NCI-H510A (cell line): Measurements from ENCODE around the gene ZNF540.
"Not testable (repeated sequence)": the region's sequence is repeated elsewhere in the genome, so short reads cannot be mapped to it uniquely, and the experiment has no call there.

Source experiments
- DNase-seq: peaks from one replicate; lab custom pipeline; 2025; lab: John Stamatoyannopoulos, UW

Gene ZNF540

GRCh38 chr19:37594304-37594981 lies at the start of gene ZNF540, which contains the start of gene ZNF571:
Gene ZNF540 (plus strand): TSS chr19:37594876. CDS start chr19:37598448, 3,572 bp downstream.
Gene ZNF571 (minus strand): TSS chr19:37594792. CDS start chr19:37586676, 8,116 bp downstream.
- peak; percentile 93 for DNase-seq

- DNase-seq: peak; percentile 39
Observed at GRCh38 chr19:37551129-37551993, 43.3 kb upstream of the ZNF540 start.

GRCh38 chr19:37563518-37563917 lies 31.2 kb upstream of the ZNF540 start:
- no peak for DNase-seq

GRCh38 chr19:37564624-37565369 lies 29.9 kb upstream of the ZNF540 start:
- DNase-seq: no peak

DNA sequence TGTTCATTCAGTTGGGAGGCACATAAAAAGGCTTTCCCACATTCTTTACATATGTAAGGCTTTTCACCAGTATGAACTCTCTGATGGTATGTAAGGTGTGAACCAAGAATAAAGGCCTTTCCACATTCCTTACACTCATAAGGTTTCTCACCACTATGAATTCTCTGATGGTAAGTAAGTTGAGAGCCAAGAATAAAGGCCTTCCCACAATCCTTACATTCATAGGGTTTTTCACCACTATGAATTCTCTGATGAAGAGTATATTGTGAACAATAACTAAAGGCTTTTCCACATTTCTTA lies 29.4 kb upstream of the ZNF540 start:
- DNase-seq: no peak

GRCh38 chr19:37572203-37572602 lies 22.5 kb upstream of the ZNF540 start:
- DNase-seq: no peak

- no peak for DNase-seq
Observed at GRCh38 chr19:37583340-37583739, 11.3 kb upstream of the ZNF540 start.

- DNase-seq: no peak
Observed at GRCh38 chr19:37593996-37594303, 726 bp upstream of the ZNF540 start.

- DNase-seq: no peak
Observed at GRCh38 chr19:37594982-37595382, 306 bp downstream of the ZNF540 start.

GRCh38 chr19:37635076-37636056 lies 40.7 kb downstream of the ZNF540 start:
- DNase-seq: no peak

DNA sequence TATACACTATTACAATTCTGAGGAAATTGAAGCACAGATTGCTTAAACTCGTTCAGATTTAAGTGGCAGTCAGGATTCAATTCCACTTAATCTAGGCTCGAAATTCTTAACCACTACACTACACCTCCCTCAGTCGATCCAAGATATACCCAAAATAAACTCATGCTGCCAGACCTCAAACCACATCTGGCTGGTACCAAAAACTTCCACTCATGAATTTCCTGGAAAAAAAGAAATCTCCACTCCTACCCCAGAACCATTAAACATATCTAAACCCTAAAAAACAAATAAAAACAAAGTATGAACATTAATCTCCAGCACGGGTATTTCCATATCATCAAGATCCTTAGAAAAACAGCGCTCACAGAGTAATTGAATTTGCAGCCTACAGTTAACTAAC lies 59.4 kb downstream of the ZNF540 start:
- no peak for DNase-seq

DNA sequence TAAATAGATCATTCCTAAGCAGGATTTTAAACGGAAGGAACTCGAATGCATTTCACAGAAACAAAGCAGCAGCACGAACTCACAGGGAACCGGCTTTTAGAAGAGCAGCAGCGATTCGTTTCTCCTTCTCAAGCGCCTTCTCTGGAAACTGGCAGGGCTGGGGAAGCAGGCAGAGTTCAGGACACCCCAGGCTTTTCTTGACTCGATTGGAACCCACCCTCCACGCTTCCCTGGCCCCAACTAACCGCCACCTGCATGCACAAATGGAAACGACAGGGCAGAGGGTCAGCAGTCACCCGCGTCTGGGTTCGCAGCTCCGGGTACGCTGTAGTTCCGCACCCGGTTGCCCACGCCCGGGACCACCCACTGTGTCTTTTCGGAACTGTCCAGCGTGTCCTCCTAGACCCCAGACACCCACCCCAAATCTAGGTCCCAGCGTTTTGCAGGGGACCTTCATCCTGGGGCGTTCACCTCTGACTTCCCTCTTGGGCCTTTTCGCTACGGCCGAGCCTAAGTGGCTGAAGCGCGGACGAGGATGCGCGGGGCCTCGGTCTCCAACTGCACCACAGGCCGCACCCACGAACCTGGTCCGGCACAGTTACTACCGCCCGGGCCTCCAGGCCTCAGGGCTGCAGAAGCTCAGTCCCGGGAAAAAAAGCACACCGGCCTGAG lies 60.1 kb downstream of the ZNF540 start:
- peak; percentile 30 for DNase-seq

- DNase-seq: peak; percentile 88
Observed at GRCh38 chr19:37655301-37655688, 60.6 kb downstream of the ZNF540 start, which contains the start of gene ZFP30. Gene ZFP30 (minus strand): TSS chr19:37655465. CDS start chr19:37647822, 7,643 bp downstream.

- DNase-seq: peak; percentile 75
Observed at GRCh38 chr19:37655689-37656371, 61.2 kb downstream of the ZNF540 start.

DNA sequence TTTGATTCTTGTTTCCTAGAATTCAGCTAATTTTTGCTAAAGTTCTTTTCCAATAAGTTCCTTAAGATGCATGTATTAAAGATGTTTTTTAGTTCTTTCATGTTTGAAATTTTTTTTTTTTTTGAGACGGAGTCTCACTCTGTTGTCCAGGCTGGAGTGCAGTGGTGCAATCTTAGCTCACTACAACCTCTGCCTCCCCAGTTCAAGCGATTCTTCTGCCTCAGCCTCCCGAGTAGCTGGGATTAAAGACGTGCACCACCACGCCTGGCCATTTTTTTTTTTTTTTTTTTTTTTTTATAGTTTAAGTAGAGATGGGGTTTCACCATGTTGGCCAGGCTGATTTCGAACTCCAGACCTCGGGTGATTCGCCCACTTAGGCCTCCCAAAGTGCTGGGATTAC lies 62.5 kb downstream of the ZNF540 start:
- DNase-seq: not testable (repeated sequence)
